Keratinocyte (primary cell): ENCODE data around the gene RNF5.

Experiments used
- CTCF ChIP-seq, 3 experiments: IDR thresholded peaks in 1 of 3; conservative IDR thresholded peaks in 1 of 3; optimal IDR thresholded peaks in 1 of 3; 2 replicates in 2 of 3; 3 replicates in 1 of 3; pipeline versions ENCODE3 to v1.5.1; 2011; ENCODE audit warnings: low read length in 3 of 3, mild to moderate bottlenecking in 3 of 3, moderate library complexity in 2 of 3, control low read depth in 1 of 3, inconsistent platforms in 1 of 3; ENCODE audit not compliant: insufficient read depth in 2 of 3; ENCODE audit errors: extremely low read depth in 1 of 3
- EZH2 ChIP-seq: IDR thresholded peaks from one replicate; pipeline ENCODE4 v1.6.1; 2012; ENCODE audit warnings: inconsistent platforms, mild to moderate bottlenecking, low read length, moderate library complexity

- no peak for TF ChIP-seq CTCF (optimal IDR thresholded peaks at IDR 0.05 in 1 of 3, IDR thresholded peaks at IDR 0.05 in 1 of 3, conservative IDR thresholded peaks at IDR 0.05 in 1 of 3; ENCODE audit: extremely low read depth in 1 of 3, insufficient read depth in 2 of 3, low read length in 3 of 3)
- TF ChIP-seq EZH2: no peak
Measured at GRCh38 chr6:32181915-32182529, 3.8 kb downstream of the RNF5 start.
